Measurements from ENCODE around the gene RRBP1.
A peak's percentile ranks its signal among the peaks of the same experiment; 100 is the strongest.

The RRBP1 gene

GRCh38 chr20:17664025-17664633 lies 17.9 kb downstream of the RRBP1 start:
- peaks cover 26% of the 10 kb centered on the region for H3K4me1 ChIP-seq (ENCODE audit: insufficient read depth, low read length)

DNA sequence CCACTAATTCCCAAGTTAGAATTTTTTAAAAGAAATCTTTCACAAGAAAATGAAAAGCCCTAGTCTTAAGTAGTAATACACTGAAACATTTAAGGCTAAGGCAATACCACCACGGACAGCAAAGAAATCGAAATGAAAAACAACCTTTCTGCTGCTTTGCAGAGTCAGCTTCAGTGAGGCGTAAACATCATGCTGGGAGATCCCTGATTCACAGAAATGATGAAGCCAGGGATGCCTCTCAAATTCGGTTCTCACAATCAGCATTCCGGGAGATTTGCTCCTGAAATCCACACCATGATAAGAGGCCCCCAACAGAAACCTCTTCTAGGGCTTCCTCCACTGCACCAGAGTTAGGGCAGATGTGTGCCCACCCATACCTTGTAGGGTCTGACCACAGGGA lies 18.6 kb downstream of the RRBP1 start:
- Histone ChIP-seq H3K27ac (ENCODE audit: low read length) (no peak overlapping the region), H3K9ac (ENCODE audit: low read depth, low read length) (no peak overlapping the region), H3K9me3 (ENCODE audit: insufficient read depth, low read length, severe bottlenecking) (no peaks in the 10 kb centered on the region), H3K4me3 (ENCODE audit: low read depth in 1 of 2, low read length in 2 of 2) (no peak overlapping the region), H3K27me3 (ENCODE audit: insufficient read depth, low read length, poor library complexity) (no peaks in the 10 kb centered on the region), H2AFZ (ENCODE audit: low read depth, low read length) (no peak overlapping the region), H3K4me2 (ENCODE audit: insufficient read depth, low read length) (no peak overlapping the region), H3K79me2 (ENCODE audit: insufficient read depth, low read length) (peaks cover 53% of the 10 kb centered on the region), H4K20me1 (ENCODE audit: insufficient read depth, low read length) (peaks cover 27% of the 10 kb centered on the region), H3K4me1 (ENCODE audit: insufficient read depth, low read length) (peaks cover 26% of the 10 kb centered on the region), H3K36me3 (ENCODE audit: insufficient read depth, low read length) (peaks cover 21% of the 10 kb centered on the region)
- ATAC-seq (ENCODE audit: insufficient read depth, low read depth) (no peak), DNase-seq (no peak)
- TF ChIP-seq EZH2 (IDR thresholded peaks at IDR 0.05; ENCODE audit: borderline replicate concordance, low read depth, low read length, severe bottlenecking) (no peak), CTCF (IDR thresholded peaks at IDR 0.05; ENCODE audit: borderline replicate concordance, extremely low read depth, low read length, poor library complexity, severe bottlenecking) (no peak)

More at GRCh38 chr20:17664025-17664633, 17.9 kb downstream of the RRBP1 start:
- H3K27ac ChIP-seq (ENCODE audit: low read length): no peak overlapping the region
- DNase-seq (no peak), ATAC-seq (ENCODE audit: insufficient read depth, low read depth) (peak; percentile 73)
- no peaks in the 10 kb centered on the region for H3K27me3 ChIP-seq (ENCODE audit: insufficient read depth, low read length, poor library complexity)
- no peak for TF ChIP-seq CTCF (IDR thresholded peaks at IDR 0.05; ENCODE audit: borderline replicate concordance, extremely low read depth, low read length, poor library complexity, severe bottlenecking)
- H3K4me3 ChIP-seq (ENCODE audit: low read depth in 1 of 2, low read length in 2 of 2): no peak overlapping the region
- H3K9ac ChIP-seq (ENCODE audit: low read depth, low read length): no peak overlapping the region
- H3K79me2 ChIP-seq (ENCODE audit: insufficient read depth, low read length): peaks cover 56% of the 10 kb centered on the region
- no peak overlapping the region for H2AFZ ChIP-seq (ENCODE audit: low read depth, low read length)
- H4K20me1 ChIP-seq (ENCODE audit: insufficient read depth, low read length): peaks cover 32% of the 10 kb centered on the region
- H3K36me3 ChIP-seq (ENCODE audit: insufficient read depth, low read length): peaks cover 18% of the 10 kb centered on the region; the same call in 1 of the 2 replicates
- no peak overlapping the region for H3K4me2 ChIP-seq (ENCODE audit: insufficient read depth, low read length)
- H3K9me3 ChIP-seq (ENCODE audit: insufficient read depth, low read length, severe bottlenecking): no peaks in the 10 kb centered on the region

DNA sequence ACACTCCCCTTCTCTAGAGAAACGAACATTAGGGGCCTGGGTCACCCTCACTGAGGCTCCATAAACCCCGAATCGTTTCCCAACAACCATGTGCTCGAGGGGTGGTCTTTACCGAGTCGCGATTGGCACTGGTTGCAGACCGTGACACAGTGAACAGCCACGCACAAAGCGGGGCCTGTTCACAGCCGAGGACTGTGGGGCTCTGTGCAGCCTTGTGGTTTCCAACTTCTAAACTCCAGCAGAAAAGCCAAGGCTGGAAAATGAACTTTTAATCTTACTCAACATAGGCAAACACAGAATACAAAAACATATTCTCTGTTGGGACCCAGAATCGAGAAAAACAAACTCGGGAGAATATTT lies 19.0 kb downstream of the RRBP1 start:
- no peak for TF ChIP-seq CTCF (IDR thresholded peaks at IDR 0.05; ENCODE audit: borderline replicate concordance, extremely low read depth, low read length, poor library complexity, severe bottlenecking)
- TF ChIP-seq EZH2 (IDR thresholded peaks at IDR 0.05; ENCODE audit: borderline replicate concordance, low read depth, low read length, severe bottlenecking): no peak
- Histone ChIP-seq H3K27me3 (ENCODE audit: insufficient read depth, low read length, poor library complexity) (no peaks in the 10 kb centered on the region), H3K27ac (ENCODE audit: low read length) (no peak overlapping the region), H3K79me2 (ENCODE audit: insufficient read depth, low read length) (peaks cover 53% of the 10 kb centered on the region), H3K9me3 (ENCODE audit: insufficient read depth, low read length, severe bottlenecking) (no peaks in the 10 kb centered on the region), H3K4me2 (ENCODE audit: insufficient read depth, low read length) (no peak overlapping the region), H3K4me3 (ENCODE audit: low read depth in 1 of 2, low read length in 2 of 2) (no peak overlapping the region), H3K9ac (ENCODE audit: low read depth, low read length) (no peak overlapping the region), H3K36me3 (ENCODE audit: insufficient read depth, low read length) (peaks cover 23% of the 10 kb centered on the region), H4K20me1 (ENCODE audit: insufficient read depth, low read length) (peaks cover 23% of the 10 kb centered on the region), H2AFZ (ENCODE audit: low read depth, low read length) (no peak overlapping the region), H3K4me1 (ENCODE audit: insufficient read depth, low read length) (peaks cover 26% of the 10 kb centered on the region)
- DNase-seq (no peak), ATAC-seq (ENCODE audit: insufficient read depth, low read depth) (no peak)
